H1 (cell line): ENCODE results near the gene CCDC148. TPM values are rescaled to one million over a fixed set of nuclear protein-coding genes. Genes with fewer than 3 reads are reported as not detected.

ENCODE experiments used
- BCL11A ChIP-seq, 2 experiments: IDR thresholded peaks; one replicate each; pipeline ENCODE4 v1.6.1; 2011; ENCODE audit warnings: low read depth in 2 of 2, low read length in 2 of 2, mild to moderate bottlenecking in 2 of 2
- BRCA1 ChIP-seq: IDR thresholded peaks from 2 replicates; pipeline ENCODE4 v1.6.1; 2012; ENCODE audit warnings: low read depth, low read length, improper control_type of control experiment
- CBX5 ChIP-seq: fragments of 300-800, 300-1000 bp; sonication (generic); IDR thresholded peaks from 2 replicates; pipeline ENCODE4 v1.7.1; 2016; ENCODE audit warnings: antibody characterized with exemption, low read length, low read depth
- CEBPB ChIP-seq: IDR thresholded peaks from 2 replicates; pipeline ENCODE4 v1.6.1; 2012; ENCODE audit warnings: low read depth, low read length
- EGR1 ChIP-seq: IDR thresholded peaks from 2 replicates; pipeline ENCODE4 v1.6.1; 2011; ENCODE audit warnings: low read depth, low read length, borderline replicate concordance
- EZH2 ChIP-seq: fragments of 200-600 bp; sonication (generic); IDR thresholded peaks from 2 replicates; pipeline ENCODE4 v1.7.1; 2012; ENCODE audit warnings: low read depth, mild to moderate bottlenecking, moderate library complexity, low read length, inconsistent platforms; ENCODE audit not compliant: severe bottlenecking
- FOSL1 ChIP-seq: IDR thresholded peaks from 2 replicates; pipeline ENCODE4 v1.6.1; 2011; ENCODE audit warnings: mild to moderate bottlenecking, low read depth, low read length, moderate library complexity; ENCODE audit not compliant: insufficient read depth
- GABPA ChIP-seq: IDR thresholded peaks from 2 replicates; pipeline ENCODE4 v1.6.1; 2011; ENCODE audit warnings: mild to moderate bottlenecking, low read length, moderate library complexity, borderline replicate concordance; ENCODE audit not compliant: insufficient read depth
- KDM5A ChIP-seq: fragments of 200-600 bp; IDR thresholded peaks from 2 replicates; pipeline ENCODE4 v1.7.1; 2012; ENCODE audit warnings: mild to moderate bottlenecking, low read length, inconsistent platforms, mixed read lengths
- MAFK ChIP-seq: IDR thresholded peaks from 2 replicates; pipeline ENCODE4 v1.6.1; 2012; ENCODE audit warnings: low read depth, mild to moderate bottlenecking, improper control_type of control experiment, low read length
- NANOG ChIP-seq: IDR thresholded peaks from 2 replicates; pipeline ENCODE4 v1.6.1; 2011; ENCODE audit warnings: low read length, low read depth, mild to moderate bottlenecking, inconsistent platforms; ENCODE audit not compliant: insufficient read depth, poor library complexity, severe bottlenecking
- NRF1 ChIP-seq: IDR thresholded peaks from 2 replicates; pipeline ENCODE4 v1.6.1; 2011; ENCODE audit warnings: mild to moderate bottlenecking, low read depth, low read length, improper control_type of control experiment
- POLR2A ChIP-seq, 2 experiments: IDR thresholded peaks; 1 replicate in 1 of 2; 2 replicates in 1 of 2; pipeline ENCODE4 v1.6.1; 2011; ENCODE audit warnings: low read depth in 2 of 2, low read length in 2 of 2, mild to moderate bottlenecking in 2 of 2; ENCODE audit errors: control extremely low read depth in 1 of 2
- SAP30 ChIP-seq: fragments of 300-600 bp; sonication (generic); IDR thresholded peaks from 2 replicates; pipeline ENCODE4 v1.7.1; 2012; ENCODE audit warnings: low read length, moderate library complexity, mild to moderate bottlenecking, inconsistent platforms; ENCODE audit not compliant: insufficient read depth, insufficient replicate concordance
- SIN3A ChIP-seq, 2 experiments: IDR thresholded peaks in 1 of 2; conservative IDR thresholded peaks in 1 of 2; 2 replicates each; pipeline ENCODE4 v1.6.1; 2011 to 2012; ENCODE audit warnings: low read length in 2 of 2, improper control_type of control experiment in 1 of 2, low read depth in 1 of 2, mild to moderate bottlenecking in 1 of 2
- SP1 ChIP-seq: IDR thresholded peaks from 2 replicates; pipeline ENCODE4 v1.6.1; 2011; ENCODE audit warnings: low read depth, low read length
- TAF1 ChIP-seq: IDR thresholded peaks from 2 replicates; pipeline ENCODE4 v1.6.1; 2011; ENCODE audit warnings: mild to moderate bottlenecking, low read depth, low read length
- TBP ChIP-seq: IDR thresholded peaks from 2 replicates; pipeline ENCODE4 v1.6.1; 2011; ENCODE audit warnings: low read depth, low read length, improper control_type of control experiment
- TCF12 ChIP-seq: IDR thresholded peaks from 2 replicates; pipeline ENCODE4 v1.6.1; 2011; ENCODE audit warnings: low read depth, mild to moderate bottlenecking, low read length
- TEAD4 ChIP-seq: IDR thresholded peaks from 2 replicates; pipeline ENCODE4 v1.6.1; 2012; ENCODE audit warnings: low read depth, low read length, inconsistent platforms, mixed read lengths
- polyA plus RNA-seq, 7 experiments: library from polyadenylated mRNA; depleted of rRNA in 3 of 7; stranded (reverse) in 5 of 7; unstranded in 2 of 7; fragments of >200 nt in 5 of 7; fragments of 200-250 nt in 2 of 7; gene quantifications; 1 replicate in 5 of 7; 2 replicates in 1 of 7; 4 replicates in 1 of 7; pipeline versions ENCODE4 v1.2.1 to v1.2.3, GENCODE V29; 2011 to 2013; ENCODE audit warnings: missing spikeins in 2 of 7, mixed read lengths in 2 of 7
- total RNA-seq: library from RNA; stranded (reverse); fragmentation: NEBNext Ultra II Directional; extraction: Animal tissue kit (Norgen Biotek cat#: 25700); gene quantifications from 2 replicates; pipeline ENCODE4 v1.2.1, GENCODE V29; 2021
- TF ChIP-seq, protein P1 (sequence below): IDR thresholded peaks from 2 replicates; pipeline ENCODE4 v1.6.1; 2012; ENCODE audit warnings: low read length, inconsistent platforms
- TF ChIP-seq, protein P2 (sequence below): IDR thresholded peaks from 2 replicates; pipeline ENCODE4 v1.6.1; 2011; ENCODE audit warnings: low read depth, mild to moderate bottlenecking, low read length; ENCODE audit not compliant: insufficient read depth

Gene CCDC148
- total and polyA plus RNA-seq, 2 of the 8 experiments (the other 6 are each of a cell fraction or from before 2014, with no cell fraction given) = 0.45 to 1.3 TPM

DNA sequence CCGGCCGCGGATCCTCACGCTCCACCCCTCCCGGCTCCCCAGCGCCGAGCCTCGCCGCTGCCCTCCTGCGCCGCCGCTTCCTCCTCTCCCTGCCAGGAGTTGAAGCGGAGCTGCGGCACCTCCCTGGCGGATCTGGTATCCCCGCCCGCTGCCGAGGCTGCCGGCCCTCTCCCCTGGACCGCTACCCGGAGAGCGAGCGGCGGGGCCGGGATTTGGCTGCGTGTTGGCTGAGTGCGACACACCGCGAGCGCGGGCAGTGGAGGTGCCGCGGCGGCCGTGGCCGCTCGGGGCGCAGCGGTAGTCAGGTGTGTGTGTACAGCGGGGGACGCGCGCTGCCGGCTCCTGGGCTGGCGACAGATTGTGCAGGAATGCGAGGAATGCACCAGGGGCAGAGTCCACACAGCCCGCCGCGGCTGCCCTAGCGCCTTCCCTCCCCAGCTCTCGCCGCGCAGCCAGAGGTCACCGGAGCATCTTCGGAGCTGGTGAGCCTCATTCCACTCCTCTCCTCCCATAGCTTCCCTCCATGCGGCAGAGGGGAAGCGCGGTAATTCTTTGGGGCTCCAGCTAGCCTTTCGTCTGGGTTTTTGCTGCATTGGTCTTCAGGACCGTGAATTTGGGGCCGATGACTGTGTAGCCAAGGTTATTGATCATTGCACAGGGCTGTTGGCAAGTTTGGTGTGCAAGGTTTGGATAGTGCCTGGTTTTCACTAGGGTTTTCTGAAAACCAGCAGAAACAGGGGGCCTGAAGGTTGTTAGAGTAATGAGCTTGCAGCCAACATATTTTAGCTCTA is 1.5 kb upstream of the CCDC148 start (continued):
- TF ChIP-seq TBP (peak; percentile 77), SIN3A (conservative IDR thresholded peaks at IDR 0.05 in 1 of 2, IDR thresholded peaks at IDR 0.05 in 1 of 2; ENCODE audit: low read depth in 1 of 2, low read length in 2 of 2) (peak; percentile 73 to 87; a peak in 2 of 4 replicates), GABPA (no peak), POLR2A (IDR thresholded peaks at IDR 0.05; ENCODE audit: control extremely low read depth in 1 of 2, low read depth in 2 of 2, low read length in 2 of 2) (peak; percentile 81 to 82), TEAD4 (peak; percentile 100), BRCA1 (no peak), CEBPB (no peak), SP1 (peak; percentile 78), NANOG (peak; percentile 78), MAFK (no peak), CBX5 (no peak), EGR1 (peak; percentile 61), BCL11A (IDR thresholded peaks at IDR 0.05; ENCODE audit: low read depth in 2 of 2, low read length in 2 of 2) (no peak), TAF1 (peak; percentile 84), SAP30 (no peak), EZH2 (no peak), TCF12 (0 out of 2 replicates have a peak, but pooled peaks have one; percentile 37), NRF1 (no peak), KDM5A (no peak), FOSL1 (peak; percentile 83)
- TF ChIP-seq, protein P1, sequence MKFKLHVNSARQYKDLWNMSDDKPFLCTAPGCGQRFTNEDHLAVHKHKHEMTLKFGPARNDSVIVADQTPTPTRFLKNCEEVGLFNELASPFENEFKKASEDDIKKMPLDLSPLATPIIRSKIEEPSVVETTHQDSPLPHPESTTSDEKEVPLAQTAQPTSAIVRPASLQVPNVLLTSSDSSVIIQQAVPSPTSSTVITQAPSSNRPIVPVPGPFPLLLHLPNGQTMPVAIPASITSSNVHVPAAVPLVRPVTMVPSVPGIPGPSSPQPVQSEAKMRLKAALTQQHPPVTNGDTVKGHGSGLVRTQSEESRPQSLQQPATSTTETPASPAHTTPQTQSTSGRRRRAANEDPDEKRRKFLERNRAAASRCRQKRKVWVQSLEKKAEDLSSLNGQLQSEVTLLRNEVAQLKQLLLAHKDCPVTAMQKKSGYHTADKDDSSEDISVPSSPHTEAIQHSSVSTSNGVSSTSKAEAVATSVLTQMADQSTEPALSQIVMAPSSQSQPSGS = no peak
- TF ChIP-seq, protein P2, sequence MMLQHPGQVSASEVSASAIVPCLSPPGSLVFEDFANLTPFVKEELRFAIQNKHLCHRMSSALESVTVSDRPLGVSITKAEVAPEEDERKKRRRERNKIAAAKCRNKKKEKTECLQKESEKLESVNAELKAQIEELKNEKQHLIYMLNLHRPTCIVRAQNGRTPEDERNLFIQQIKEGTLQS = no peak
